B cell (primary cell): ENCODE measurements around the gene SLC26A1. TPM values are rescaled to one million over a fixed set of nuclear protein-coding genes. Genes with fewer than 3 reads are reported as not detected.

Experiments
- ATAC-seq: fragments of 200-7000 bp; cut with Tn5 transposase; one replicate; pipeline ENCODE4 v1.10.0; 2021; ENCODE audit warnings: low read depth, mild to moderate bottlenecking, moderate number of reproducible peaks, moderate library complexity
- CTCF ChIA-PET: fragments of 350-600 bp; sonication (Branson Sonifier 250); formaldehyde crosslinking; loops from one replicate; lab custom pipeline; 2021; ENCODE audit warnings: antibody characterized with exemption, inconsistent platforms; lab: Charles Lee
- POLR2A ChIA-PET: fragments of 350-600 bp; sonication (Branson Sonifier 250); formaldehyde crosslinking; loops from one replicate; lab custom pipeline; 2021; ENCODE audit warnings: antibody characterized with exemption; lab: Charles Lee
- DNase-seq: peaks from one replicate; pipeline ENCODE4 v3.0.0; 2013
- H2AFZ ChIP-seq: 2 replicates; pipeline ENCODE4 v1.6.1; 2012; ENCODE audit warnings: mild to moderate bottlenecking, low read depth, low read length; ENCODE audit not compliant: insufficient read depth, poor library complexity, severe bottlenecking
- H3K27ac ChIP-seq, 2 donors: 1 replicate in 1 of 2; 2 replicates in 1 of 2; pipeline ENCODE4 v1.5.1; 2012 to 2013; ENCODE audit warnings: low read length in 2 of 2, mild to moderate bottlenecking in 2 of 2, moderate library complexity in 1 of 2
- H3K27me3 ChIP-seq, 4 experiments: fragments of 200-600 bp in 1 of 4; sonication (generic) in 1 of 4; replicated peaks in 1 of 4; 1 replicate in 2 of 4; 2 replicates in 2 of 4; pipeline versions ENCODE4 v1.6.1 to v1.7.0; 2013 to 2016; ENCODE audit warnings: low read length in 3 of 4, mild to moderate bottlenecking in 2 of 4, mixed read lengths in 1 of 4, moderate library complexity in 1 of 4; ENCODE audit not compliant: insufficient read depth in 4 of 4, control insufficient read depth in 3 of 4; ENCODE audit errors: control extremely low read depth in 1 of 4
- H3K36me3 ChIP-seq, 2 experiments: replicated peaks in 1 of 2; 1 replicate in 1 of 2; 2 replicates in 1 of 2; pipeline versions ENCODE4 v1.6.1 to v1.7.1; 2013; ENCODE audit warnings: low read length in 1 of 2; ENCODE audit not compliant: insufficient read depth in 2 of 2, control insufficient read depth in 1 of 2; ENCODE audit errors: control extremely low read depth in 1 of 2, extremely low read depth in 1 of 2
- H3K4me1 ChIP-seq, 2 donors: fragments of 200-600 bp in 1 of 2; sonication (generic) in 1 of 2; 1 replicate in 1 of 2; 2 replicates in 1 of 2; pipeline versions ENCODE4 v1.5.1 to v1.6.1; 2013 to 2017; ENCODE audit warnings: low read length in 2 of 2; ENCODE audit not compliant: control insufficient read depth in 2 of 2, insufficient read depth in 2 of 2
- H3K4me2 ChIP-seq: replicated peaks from 2 replicates; pipeline ENCODE3; 2012; ENCODE audit warnings: mild to moderate bottlenecking, low read depth, low read length; ENCODE audit not compliant: poor library complexity, severe bottlenecking
- H3K4me3 ChIP-seq, 5 experiments: fragments of 200-600 bp in 1 of 5; sonication (generic) in 1 of 5; 1 replicate in 3 of 5; 2 replicates in 2 of 5; pipeline versions ENCODE4 v1.5.1 to v1.7.0; 2011 to 2016; ENCODE audit warnings: low read length in 4 of 5, mild to moderate bottlenecking in 4 of 5, low read depth in 2 of 5, control low read depth in 1 of 5, moderate library complexity in 1 of 5; ENCODE audit not compliant: insufficient read depth in 1 of 5; ENCODE audit errors: control extremely low read depth in 1 of 5, extremely low read depth in 1 of 5
- H3K79me2 ChIP-seq: fragments of 200-600 bp; sonication (generic); one replicate; pipeline ENCODE4 v1.6.0; 2016; ENCODE audit warnings: low read length; ENCODE audit not compliant: control insufficient read depth, insufficient read depth
- H3K9ac ChIP-seq: fragments of 200-600 bp; sonication (generic); 2 replicates; pipeline ENCODE4 v1.6.1; 2017; ENCODE audit warnings: mild to moderate bottlenecking, low read length, moderate library complexity
- H3K9me3 ChIP-seq, 3 donors: one replicate each; pipeline versions ENCODE4 v1.6.1 to v1.7.1; 2013; ENCODE audit warnings: low read length in 2 of 3; ENCODE audit not compliant: control insufficient read depth in 2 of 3, insufficient read depth in 1 of 3; ENCODE audit errors: control extremely low read depth in 1 of 3
- H4K20me1 ChIP-seq: 2 replicates; pipeline ENCODE4 v1.6.0; 2012; ENCODE audit warnings: mild to moderate bottlenecking, low read length; ENCODE audit not compliant: insufficient read depth, control insufficient read depth, poor library complexity, severe bottlenecking
- H3K27ac Mint-ChIP-seq: one replicate; pipeline ENCODE4 v1.8.0; 2021; ENCODE audit warnings: mixed read lengths
- H3K27me3 Mint-ChIP-seq: one replicate; pipeline ENCODE4 v1.8.0; 2021; ENCODE audit warnings: mixed read lengths
- H3K4me1 Mint-ChIP-seq: one replicate; pipeline ENCODE4 v1.8.0; 2021; ENCODE audit warnings: mixed read lengths
- H3K4me3 Mint-ChIP-seq: one replicate; pipeline ENCODE4 v1.8.0; 2021; ENCODE audit warnings: mixed read lengths
- H3K9me3 Mint-ChIP-seq: one replicate; pipeline ENCODE4 v1.8.0; 2022; ENCODE audit warnings: mixed read lengths; ENCODE audit not compliant: insufficient read depth
- CTCF ChIP-seq: fragments of 200-600 bp; IDR thresholded peaks from one replicate; pipeline ENCODE4 v1.8.0; 2022; ENCODE audit warnings: antibody characterized with exemption, mild to moderate bottlenecking
- EZH2 ChIP-seq: IDR thresholded peaks from 2 replicates; pipeline ENCODE4 v1.6.1; 2012; ENCODE audit warnings: borderline replicate concordance, low read depth, mild to moderate bottlenecking, moderate library complexity, low read length; ENCODE audit not compliant: insufficient read depth, poor library complexity, severe bottlenecking
- WGBS: methylation state at CpG from one replicate; pipeline ENCODE4 v1.1.5; 2013; ENCODE audit warnings: missing lambda C conversion rate; ENCODE audit not compliant: insufficient coverage; 5-methylcytosine and 5-hydroxymethylcytosine counted together
- intact Hi-C: fragments of 100-400 bp; cut with micrococcal nuclease; formaldehyde crosslinking; loops from one replicate; pipeline ENCODE4 v1.10.0; 2022
- polyA plus RNA-seq: library from polyadenylated mRNA; depleted of rRNA; stranded (reverse); fragments of >200 nt; gene quantifications from 2 replicates; pipeline ENCODE4 v1.2.3, GENCODE V29; 2012
- total RNA-seq, 2 donors: library from RNA; stranded (reverse); fragments of 120-200 nt in 1 of 2; gene quantifications; 1 replicate in 1 of 2; 2 replicates in 1 of 2; pipeline versions ENCODE4 v1.2.3 to v1.2.4, GENCODE V29; 2013 to 2022

The SLC26A1 gene
- total and polyA plus RNA-seq, 2 donors (not counting 1 experiment from before 2014, with no cell fraction given) = 0.03 to 1.1 TPM

GRCh38 chr4:996997-997374 lies 3.8 kb upstream of the SLC26A1 start:
- no peak for ATAC-seq
- intact Hi-C loops = no loop called here

More at GRCh38 chr4:996997-997374, 3.8 kb upstream of the SLC26A1 start:
- no peak for TF ChIP-seq EZH2
- no peak for TF ChIP-seq CTCF
- peaks cover 23 to 27% of the 10 kb centered on the region in 2 donors for H3K4me1 ChIP-seq
- 11% methylated on average over 20 of the region's 25 CpGs for WGBS
- ChIA-PET CTCF (no interaction called here), POLR2A (no interaction called here)
- H2AFZ ChIP-seq = no peak overlapping the region
- no peak overlapping the region for H3K27ac Mint-ChIP-seq
- peaks cover 0 to 32% (median 0%) of the 10 kb centered on the region in 3 donors for H3K9me3 ChIP-seq
- H3K79me2 ChIP-seq = no peaks in the 10 kb centered on the region
- H3K27me3 ChIP-seq = peaks cover 0 to 52% (median 22%) of the 10 kb centered on the region in 4 experiments
- H3K4me3 Mint-ChIP-seq = peak overlapping the region; percentile 44
- no peak overlapping the region for H3K4me3 ChIP-seq
- peaks cover 13% of the 10 kb centered on the region for H3K27me3 Mint-ChIP-seq
- peak overlapping the region; percentile 72 for H3K4me2 ChIP-seq
- peaks cover 8% of the 10 kb centered on the region for H4K20me1 ChIP-seq
- H3K9me3 Mint-ChIP-seq = no peaks in the 10 kb centered on the region
- H3K36me3 ChIP-seq = no peaks in the 10 kb centered on the region
- no peak for DNase-seq
- H3K27ac ChIP-seq = no peak overlapping the region
- no peak overlapping the region for H3K9ac ChIP-seq
- H3K4me1 Mint-ChIP-seq = peaks cover 29% of the 10 kb centered on the region
